GM03348 (cell line): ENCODE data around the gene EFHD1.
"Not testable (repeated sequence)": the region's sequence is repeated elsewhere in the genome, so short reads cannot be mapped to it uniquely, and the experiment has no call there.

Experiments used
- DNase-seq: peaks from one replicate; pipeline ENCODE4 v3.0.0; 2012; ENCODE audit warnings: low spot score

The EFHD1 gene

GRCh38 chr2:232621186-232621585 is 12.2 kb upstream of the EFHD1 start:
- DNase-seq = no peak

- no peak for DNase-seq
Measured at GRCh38 chr2:232622563-232622962, 10.8 kb upstream of the EFHD1 start.

- no peak for DNase-seq
Measured at GRCh38 chr2:232623768-232624765, 9.3 kb upstream of the EFHD1 start.

GRCh38 chr2:232626584-232626983 is 6.8 kb upstream of the EFHD1 start:
- DNase-seq = no peak

- no peak for DNase-seq
Measured at GRCh38 chr2:232628466-232629128, 4.8 kb upstream of the EFHD1 start.

- no peak for DNase-seq
Measured at GRCh38 chr2:232629129-232629475, 4.3 kb upstream of the EFHD1 start.

GRCh38 chr2:232632229-232632903 is 1.0 kb upstream of the EFHD1 start:
- no peak for DNase-seq

- no peak for DNase-seq
Measured at GRCh38 chr2:232632904-232633412, 446 bp upstream of the EFHD1 start.

GRCh38 chr2:232634206-232635150 is 1.1 kb downstream of the EFHD1 start:
- DNase-seq = no peak

GRCh38 chr2:232635376-232635775 is 2.0 kb downstream of the EFHD1 start:
- not testable (repeated sequence) for DNase-seq

GRCh38 chr2:232635820-232636219 is 2.4 kb downstream of the EFHD1 start:
- no peak for DNase-seq

GRCh38 chr2:232636788-232637420 is 3.5 kb downstream of the EFHD1 start:
- no peak for DNase-seq

- no peak for DNase-seq
Measured at GRCh38 chr2:232637866-232638583, 4.6 kb downstream of the EFHD1 start.

- no peak for DNase-seq
Measured at GRCh38 chr2:232641153-232641848, 7.9 kb downstream of the EFHD1 start.

GRCh38 chr2:232643147-232643425 is 9.7 kb downstream of the EFHD1 start:
- no peak for DNase-seq

GRCh38 chr2:232643813-232644347 is 10.5 kb downstream of the EFHD1 start:
- DNase-seq = no peak

- no peak for DNase-seq
Measured at GRCh38 chr2:232645061-232645460, 11.7 kb downstream of the EFHD1 start.

- no peak for DNase-seq
Measured at GRCh38 chr2:232646726-232647125, 13.3 kb downstream of the EFHD1 start.

GRCh38 chr2:232647261-232647660 is 13.9 kb downstream of the EFHD1 start:
- DNase-seq = no peak

- no peak for DNase-seq
Measured at GRCh38 chr2:232649033-232649432, 15.6 kb downstream of the EFHD1 start.
